Ovary (tissue), 3 donors: Measurements from ENCODE around the gene KRT7.
"Not testable (repeated sequence)": the region's sequence is repeated elsewhere in the genome, so short reads cannot be mapped to it uniquely, and the experiment has no call there.

ENCODE experiments used
- EP300 ChIP-seq: sonication (generic); formaldehyde crosslinking; IDR thresholded peaks from one replicate; pipeline ENCODE4 v1.6.1; 2017; ENCODE audit warnings: antibody characterized with exemption
- POLR2A ChIP-seq: fragments of 450-650 bp; IDR thresholded peaks from one replicate; pipeline ENCODE4 v1.6.1; 2017; ENCODE audit warnings: antibody characterized with exemption, mild to moderate bottlenecking, moderate library complexity
- TF ChIP-seq, protein P1 (sequence below), 3 donors: fragments of 450-650 bp in 2 of 3; fragments of 200-600 bp in 1 of 3; IDR thresholded peaks; one replicate each; pipeline versions ENCODE4 v1.5.1 to v1.8.0; 2016 to 2022; ENCODE audit warnings: antibody characterized with exemption in 3 of 3, mild to moderate bottlenecking in 1 of 3
- donor health status: DM: no; HTN: no; CAD: no.

DNA sequence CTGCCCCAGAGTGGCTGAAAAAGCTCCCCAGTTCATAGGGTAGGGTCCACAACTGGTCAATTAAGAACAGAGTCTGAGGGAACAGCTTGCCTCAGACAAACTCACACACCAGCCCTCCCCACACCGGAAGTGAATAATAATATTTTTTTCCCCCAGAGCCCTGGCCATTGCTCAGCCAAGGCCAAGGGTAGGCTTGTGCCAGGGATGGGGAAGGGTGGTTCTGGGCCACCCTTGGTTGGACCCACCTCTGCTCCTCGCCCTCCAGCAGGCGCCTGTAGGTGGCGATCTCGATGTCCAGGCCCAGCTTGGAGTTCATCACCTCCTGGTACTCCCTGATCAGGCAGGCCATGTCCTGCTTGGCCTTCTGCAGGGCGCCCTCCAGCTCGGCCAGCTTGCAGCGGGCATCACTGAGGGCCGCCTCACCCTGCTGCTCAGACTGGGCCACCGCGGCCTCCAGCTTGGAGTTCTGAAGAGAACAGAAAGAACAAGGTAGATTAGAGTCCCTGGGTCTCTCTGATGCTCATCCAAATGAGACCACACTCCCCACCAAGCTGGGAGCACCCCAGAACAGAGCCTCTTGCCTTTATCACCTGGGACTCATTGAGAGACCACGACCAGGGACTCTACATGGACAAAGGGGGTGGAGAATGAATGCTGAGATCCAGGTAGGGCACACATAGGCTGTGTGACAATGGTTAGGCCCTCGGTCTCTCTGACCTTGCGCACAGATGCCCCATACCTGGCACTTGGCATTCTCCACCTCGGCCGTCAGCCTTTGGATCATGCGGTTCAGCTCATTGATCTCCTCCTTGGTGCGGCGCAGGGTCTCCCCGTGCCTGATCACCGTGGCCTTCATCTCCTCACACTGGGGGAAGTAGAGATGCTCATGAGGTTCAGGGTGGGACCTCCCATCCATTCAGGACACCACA lies 54.1 kb downstream of the KRT7 start:
- TF ChIP-seq, protein P1, sequence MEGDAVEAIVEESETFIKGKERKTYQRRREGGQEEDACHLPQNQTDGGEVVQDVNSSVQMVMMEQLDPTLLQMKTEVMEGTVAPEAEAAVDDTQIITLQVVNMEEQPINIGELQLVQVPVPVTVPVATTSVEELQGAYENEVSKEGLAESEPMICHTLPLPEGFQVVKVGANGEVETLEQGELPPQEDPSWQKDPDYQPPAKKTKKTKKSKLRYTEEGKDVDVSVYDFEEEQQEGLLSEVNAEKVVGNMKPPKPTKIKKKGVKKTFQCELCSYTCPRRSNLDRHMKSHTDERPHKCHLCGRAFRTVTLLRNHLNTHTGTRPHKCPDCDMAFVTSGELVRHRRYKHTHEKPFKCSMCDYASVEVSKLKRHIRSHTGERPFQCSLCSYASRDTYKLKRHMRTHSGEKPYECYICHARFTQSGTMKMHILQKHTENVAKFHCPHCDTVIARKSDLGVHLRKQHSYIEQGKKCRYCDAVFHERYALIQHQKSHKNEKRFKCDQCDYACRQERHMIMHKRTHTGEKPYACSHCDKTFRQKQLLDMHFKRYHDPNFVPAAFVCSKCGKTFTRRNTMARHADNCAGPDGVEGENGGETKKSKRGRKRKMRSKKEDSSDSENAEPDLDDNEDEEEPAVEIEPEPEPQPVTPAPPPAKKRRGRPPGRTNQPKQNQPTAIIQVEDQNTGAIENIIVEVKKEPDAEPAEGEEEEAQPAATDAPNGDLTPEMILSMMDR (IDR thresholded peaks at IDR 0.05) = not testable (repeated sequence)
- not testable (repeated sequence) for TF ChIP-seq EP300, POLR2A
